Muscle layer of colon (tissue), 2 donors: Measurements from ENCODE around the gene NFYB.

Experiments used
- H3K27ac ChIP-seq: one replicate; pipeline ENCODE4 v1.7.0; 2013; ENCODE audit warnings: low read depth, mild to moderate bottlenecking, low read length, moderate library complexity
- H3K27me3 ChIP-seq, 2 donors: one replicate each; pipeline ENCODE4 v1.7.0; 2013; ENCODE audit warnings: low read length in 2 of 2, mild to moderate bottlenecking in 2 of 2; ENCODE audit not compliant: insufficient read depth in 2 of 2, control insufficient read depth in 1 of 2
- H3K36me3 ChIP-seq: one replicate; pipeline ENCODE4 v1.7.0; 2013; ENCODE audit warnings: mild to moderate bottlenecking, low read length; ENCODE audit not compliant: insufficient read depth
- H3K4me1 ChIP-seq: one replicate; pipeline ENCODE4 v1.7.0; 2013; ENCODE audit warnings: mild to moderate bottlenecking, low read length; ENCODE audit not compliant: insufficient read depth
- H3K4me3 ChIP-seq, 2 donors: one replicate each; pipeline ENCODE4 v1.7.0; 2013; ENCODE audit warnings: low read length in 2 of 2, low read depth in 1 of 2, mild to moderate bottlenecking in 1 of 2, moderate library complexity in 1 of 2
- H3K9ac ChIP-seq: one replicate; pipeline ENCODE4 v1.7.0; 2013; ENCODE audit warnings: low read length
- H3K9me3 ChIP-seq: one replicate; pipeline ENCODE4 v1.7.0; 2013; ENCODE audit warnings: mild to moderate bottlenecking, low read length
- donor health status: abdominal sarcoma.
- donor health status: Adenocarcinoma of cecum.

Gene NFYB

GRCh38 chr12:104072099-104072498 lies 65.9 kb downstream of the NFYB start:
- no peak overlapping the region for H3K4me3 ChIP-seq
- no peaks in the 10 kb centered on the region for H3K27me3 ChIP-seq
- H3K9ac ChIP-seq, result no peak overlapping the region
- peaks cover 8% of the 10 kb centered on the region for H3K36me3 ChIP-seq
- H3K9me3 ChIP-seq, result no peaks in the 10 kb centered on the region
- no peak overlapping the region for H3K27ac ChIP-seq
- peaks cover 6% of the 10 kb centered on the region for H3K4me1 ChIP-seq
